IMR-90 (cell line): ENCODE results near the gene ANO7. TPM values are rescaled to one million over a fixed set of nuclear protein-coding genes. Genes with fewer than 3 reads are reported as not detected.
A peak's percentile ranks its signal among the peaks of the same experiment; 100 is the strongest.

ENCODE experiments used
- CTCF ChIP-seq: conservative IDR thresholded peaks from 2 replicates; pipeline ENCODE4 v1.5.1; 2012; ENCODE audit warnings: mild to moderate bottlenecking, low read depth, low read length, improper control_type of control experiment
- MAFK ChIP-seq: IDR thresholded peaks from 2 replicates; pipeline ENCODE4 v1.6.1; 2012; ENCODE audit warnings: low read depth, low read length, improper control_type of control experiment
- POLR2A ChIP-seq: IDR thresholded peaks from 2 replicates; pipeline ENCODE4 v1.6.1; 2012; ENCODE audit warnings: mild to moderate bottlenecking, low read depth, low read length
- USF2 ChIP-seq: fragments of 150-350 bp; IDR thresholded peaks from 2 replicates; pipeline ENCODE4 v1.6.1; 2017; ENCODE audit warnings: mild to moderate bottlenecking, antibody characterized with exemption, low read length, low read depth
- polyA plus RNA-seq, 3 experiments: library from polyadenylated mRNA; depleted of rRNA; stranded (reverse); fragments of >200 nt; gene quantifications; 2 replicates each; pipeline ENCODE4 v1.2.3, GENCODE V29; 2012; ENCODE audit warnings: low replicate concordance in 1 of 3
- total RNA-seq: library from RNA; depleted of rRNA; stranded (reverse); fragments of >200 nt; gene quantifications from 2 replicates; pipeline ENCODE4 v1.2.3, GENCODE V29; 2012

ANO7 gene
- total and polyA plus RNA-seq, 2 of the 4 experiments (the other 2 are of a cell fraction), result 0.36 to 3.4 TPM

GRCh38 chr2:241272303-241273209 is 84.1 kb downstream of the ANO7 start (continued):
- no peak for TF ChIP-seq CTCF
- TF ChIP-seq POLR2A, result peak; percentile 95
- TF ChIP-seq USF2, result no peak
- TF ChIP-seq MAFK, result no peak
